Skeletal muscle tissue (tissue), 4 donors: ENCODE results near the gene LMBR1. TPM values are rescaled to one million over a fixed set of nuclear protein-coding genes. Genes with fewer than 3 reads are reported as not detected.
"Not testable (repeated sequence)": the region's sequence is repeated elsewhere in the genome, so short reads cannot be mapped to it uniquely, and the experiment has no call there.

Experiments used
- H3K27ac ChIP-seq: one replicate; pipeline ENCODE4 v1.7.0; 2013; ENCODE audit warnings: mild to moderate bottlenecking, low read depth, low read length, inconsistent platforms
- H3K27me3 ChIP-seq, 3 donors: one replicate each; pipeline ENCODE4 v1.7.0; 2013; ENCODE audit warnings: low read length in 3 of 3; ENCODE audit not compliant: control insufficient read depth in 3 of 3, insufficient read depth in 3 of 3
- H3K36me3 ChIP-seq, 3 donors: one replicate each; pipeline ENCODE4 v1.7.0; 2013; ENCODE audit warnings: low read length in 3 of 3; ENCODE audit not compliant: control insufficient read depth in 3 of 3, insufficient read depth in 3 of 3
- H3K4me1 ChIP-seq, 3 donors: one replicate each; pipeline ENCODE4 v1.7.0; 2013; ENCODE audit warnings: low read length in 3 of 3, mild to moderate bottlenecking in 3 of 3; ENCODE audit not compliant: control insufficient read depth in 3 of 3, insufficient read depth in 3 of 3
- H3K4me3 ChIP-seq, 3 donors: one replicate each; pipeline ENCODE4 v1.7.0; 2013; ENCODE audit warnings: low read length in 3 of 3
- H3K9ac ChIP-seq, 3 donors: one replicate each; pipeline ENCODE4 v1.7.0; 2013; ENCODE audit warnings: low read length in 3 of 3, mild to moderate bottlenecking in 3 of 3, moderate library complexity in 2 of 3, low read depth in 1 of 3
- H3K9me3 ChIP-seq, 3 donors: one replicate each; pipeline ENCODE4 v1.7.0; 2013; ENCODE audit warnings: low read length in 3 of 3; ENCODE audit not compliant: control insufficient read depth in 3 of 3
- total RNA-seq: library from RNA; depleted of rRNA; stranded (reverse); fragments of >200 nt; gene quantifications from one replicate; pipeline ENCODE4 v1.2.3, GENCODE V29; 2014
- donor health status: Osteomylitis.

LMBR1 gene
- total RNA-seq, 1 donor from 2014 or later, result 97.6 TPM

- no peak overlapping the region for H3K9ac ChIP-seq
- H3K4me1 ChIP-seq, result no peaks in the 10 kb centered on the region
- no peak overlapping the region for H3K4me3 ChIP-seq
- no peak overlapping the region for H3K27ac ChIP-seq
- no peaks in the 10 kb centered on the region for H3K27me3 ChIP-seq
- no peaks in the 10 kb centered on the region for H3K9me3 ChIP-seq
- H3K36me3 ChIP-seq, result peaks cover 0 to 8% (median 3%) of the 10 kb centered on the region in 3 donors
These were observed 73.2 kb downstream of the LMBR1 start for GRCh38 chr7:156819733-156820295.

GRCh38 chr7:156818133-156818532, 74.8 kb downstream of the LMBR1 start:
- peaks cover 0 to 8% (median 3%) of the 10 kb centered on the region in 3 donors for H3K36me3 ChIP-seq
- H3K27ac ChIP-seq, result no peak overlapping the region
- no peak overlapping the region for H3K4me3 ChIP-seq
- H3K27me3 ChIP-seq, result no peaks in the 10 kb centered on the region
- no peaks in the 10 kb centered on the region for H3K9me3 ChIP-seq
- H3K9ac ChIP-seq, result no peak overlapping the region
- no peaks in the 10 kb centered on the region for H3K4me1 ChIP-seq

- H3K4me3 ChIP-seq, result no peak overlapping the region
- no peak overlapping the region for H3K9ac ChIP-seq
- no peak overlapping the region for H3K27ac ChIP-seq
- no peaks in the 10 kb centered on the region for H3K4me1 ChIP-seq
- no peaks in the 10 kb centered on the region for H3K27me3 ChIP-seq
- H3K9me3 ChIP-seq, result no peaks in the 10 kb centered on the region
- H3K36me3 ChIP-seq, result peaks cover 0 to 8% (median 3%) of the 10 kb centered on the region in 3 donors
These were observed 75.9 kb downstream of the LMBR1 start for GRCh38 chr7:156816943-156817572.

- H3K27me3 ChIP-seq, result no peaks in the 10 kb centered on the region
- H3K4me1 ChIP-seq, result no peaks in the 10 kb centered on the region
- H3K27ac ChIP-seq, result no peak overlapping the region
- H3K9ac ChIP-seq, result no peak overlapping the region
- no peaks in the 10 kb centered on the region for H3K9me3 ChIP-seq
- H3K36me3 ChIP-seq, result peaks cover 0 to 5% (median 4%) of the 10 kb centered on the region in 3 donors
- no peak overlapping the region for H3K4me3 ChIP-seq
These were observed 81.3 kb downstream of the LMBR1 start for GRCh38 chr7:156811706-156812105.

- H3K27me3 ChIP-seq, H3K9me3 ChIP-seq, H3K4me3 ChIP-seq, H3K9ac ChIP-seq, H3K4me1 ChIP-seq, H3K36me3 ChIP-seq, H3K27ac ChIP-seq: not testable (repeated sequence)
These were observed 89.3 kb downstream of the LMBR1 start for GRCh38 chr7:156803656-156804055.

GRCh38 chr7:156802214-156802613, 90.8 kb downstream of the LMBR1 start:
- no peaks in the 10 kb centered on the region for H3K4me1 ChIP-seq
- H3K27ac ChIP-seq, result no peak overlapping the region
- no peaks in the 10 kb centered on the region for H3K9me3 ChIP-seq
- H3K9ac ChIP-seq, result no peak overlapping the region
- H3K4me3 ChIP-seq, result no peak overlapping the region
- H3K36me3 ChIP-seq, result peaks cover 0 to 6% (median 4%) of the 10 kb centered on the region in 3 donors
- H3K27me3 ChIP-seq, result no peaks in the 10 kb centered on the region

- Histone ChIP-seq H3K4me3 (no peak overlapping the region), H3K9ac (no peak overlapping the region), H3K36me3 (peaks cover 0 to 15% (median 7%) of the 10 kb centered on the region in 3 donors), H3K27ac (no peak overlapping the region), H3K9me3 (no peaks in the 10 kb centered on the region), H3K27me3 (no peaks in the 10 kb centered on the region), H3K4me1 (no peaks in the 10 kb centered on the region)
These were observed 97.6 kb downstream of the LMBR1 start for GRCh38 chr7:156795415-156795814.

GRCh38 chr7:156793334-156793733, 99.6 kb downstream of the LMBR1 start:
- no peaks in the 10 kb centered on the region for H3K4me1 ChIP-seq
- no peaks in the 10 kb centered on the region for H3K27me3 ChIP-seq
- H3K9me3 ChIP-seq, result no peaks in the 10 kb centered on the region

GRCh38 chr7:156792611-156793010, 100.4 kb downstream of the LMBR1 start:
- H3K9ac ChIP-seq, result no peak overlapping the region
- H3K27ac ChIP-seq, result no peak overlapping the region
- H3K4me3 ChIP-seq, result no peak overlapping the region
- no peaks in the 10 kb centered on the region for H3K4me1 ChIP-seq
- peaks cover 0 to 9% (median 7%) of the 10 kb centered on the region in 3 donors for H3K36me3 ChIP-seq
- no peaks in the 10 kb centered on the region for H3K9me3 ChIP-seq
- no peaks in the 10 kb centered on the region for H3K27me3 ChIP-seq

More at GRCh38 chr7:156793334-156793733, 99.6 kb downstream of the LMBR1 start:
- no peak overlapping the region for H3K4me3 ChIP-seq
- H3K27ac ChIP-seq, result no peak overlapping the region
- H3K36me3 ChIP-seq, result peaks cover 0 to 9% (median 7%) of the 10 kb centered on the region in 3 donors
- no peak overlapping the region for H3K9ac ChIP-seq

GRCh38 chr7:156791241-156791640, 101.7 kb downstream of the LMBR1 start:
- Histone ChIP-seq H3K36me3 (peaks cover 0 to 9% (median 7%) of the 10 kb centered on the region in 3 donors), H3K9me3 (no peaks in the 10 kb centered on the region), H3K27me3 (no peaks in the 10 kb centered on the region), H3K27ac (no peak overlapping the region), H3K9ac (no peak overlapping the region), H3K4me1 (no peaks in the 10 kb centered on the region), H3K4me3 (no peak overlapping the region)
